GM19240 (cell line): ENCODE data around the gene ERC1.
"Not testable (repeated sequence)": the region's sequence is repeated elsewhere in the genome, so short reads cannot be mapped to it uniquely, and the experiment has no call there.

ENCODE experiments used
- DNase-seq: peaks from one replicate; pipeline ENCODE4 v3.0.0; 2011; ENCODE audit warnings: low spot score; ENCODE audit not compliant: insufficient read length

Gene ERC1

DNA sequence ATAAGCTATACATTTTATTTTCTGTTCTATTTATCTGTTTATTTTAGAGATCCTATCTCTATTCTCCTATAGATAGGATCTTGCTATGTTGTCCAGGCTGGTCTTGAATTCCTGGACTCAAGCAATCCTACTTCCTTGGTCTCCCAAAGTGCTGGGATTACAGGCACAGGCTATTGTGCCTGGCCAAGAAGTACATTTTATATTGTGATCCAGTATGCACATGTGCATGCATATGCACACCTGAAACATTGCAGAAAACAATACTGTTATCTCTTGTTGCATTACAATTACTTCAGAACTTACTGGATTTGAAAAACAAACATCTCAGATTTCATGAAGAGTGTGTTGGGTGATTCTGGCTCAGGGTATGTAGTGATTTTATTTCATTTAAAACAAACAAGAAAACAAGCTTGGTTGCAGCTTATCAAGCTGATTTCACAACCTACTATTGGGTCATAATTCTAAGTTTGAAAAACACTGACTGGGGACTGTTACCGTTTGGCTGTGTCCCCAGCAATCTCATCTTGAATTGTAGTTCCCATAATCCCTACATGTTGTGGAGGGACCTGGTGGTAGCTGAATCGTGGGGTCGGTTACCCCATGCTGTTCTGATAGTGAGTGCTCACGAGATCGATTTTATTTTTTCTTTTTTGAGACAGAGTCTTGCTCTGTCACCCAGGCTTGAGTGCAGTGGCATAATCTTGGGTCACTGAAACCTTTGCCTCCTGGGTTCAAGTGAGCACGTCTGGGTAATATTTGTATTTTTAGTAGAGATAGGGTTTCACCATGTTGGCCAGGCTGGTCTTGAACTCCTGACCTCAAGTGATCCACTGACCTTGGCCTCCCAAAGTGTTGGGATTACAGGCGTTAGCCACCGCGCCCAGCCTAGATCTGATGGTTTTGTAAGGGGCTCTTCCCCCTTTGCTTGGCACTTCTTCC is 31.3 kb downstream of the ERC1 start:
- DNase-seq, result no peak

DNA sequence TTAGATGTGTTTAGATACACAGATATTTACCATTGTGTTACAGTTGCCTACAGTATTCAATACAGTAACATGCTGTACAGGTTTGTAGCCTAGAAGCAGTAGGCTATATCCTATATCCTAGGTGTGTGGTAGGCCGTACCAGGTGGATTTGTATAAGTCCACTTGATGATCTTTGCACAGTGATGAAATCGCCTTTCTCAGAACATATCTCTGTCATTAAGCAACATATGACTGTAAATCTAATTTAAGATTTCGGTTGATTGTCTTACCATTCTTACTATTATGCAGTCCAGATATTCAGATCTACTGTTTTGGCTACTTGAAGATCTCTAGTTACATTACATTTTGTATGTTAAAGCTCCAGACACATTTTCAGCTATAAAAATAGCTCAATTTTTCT is 39.8 kb downstream of the ERC1 start:
- no peak for DNase-seq

- no peak for DNase-seq
Measured at GRCh38 chr12:1034243-1034642, 43.2 kb downstream of the ERC1 start.

DNA sequence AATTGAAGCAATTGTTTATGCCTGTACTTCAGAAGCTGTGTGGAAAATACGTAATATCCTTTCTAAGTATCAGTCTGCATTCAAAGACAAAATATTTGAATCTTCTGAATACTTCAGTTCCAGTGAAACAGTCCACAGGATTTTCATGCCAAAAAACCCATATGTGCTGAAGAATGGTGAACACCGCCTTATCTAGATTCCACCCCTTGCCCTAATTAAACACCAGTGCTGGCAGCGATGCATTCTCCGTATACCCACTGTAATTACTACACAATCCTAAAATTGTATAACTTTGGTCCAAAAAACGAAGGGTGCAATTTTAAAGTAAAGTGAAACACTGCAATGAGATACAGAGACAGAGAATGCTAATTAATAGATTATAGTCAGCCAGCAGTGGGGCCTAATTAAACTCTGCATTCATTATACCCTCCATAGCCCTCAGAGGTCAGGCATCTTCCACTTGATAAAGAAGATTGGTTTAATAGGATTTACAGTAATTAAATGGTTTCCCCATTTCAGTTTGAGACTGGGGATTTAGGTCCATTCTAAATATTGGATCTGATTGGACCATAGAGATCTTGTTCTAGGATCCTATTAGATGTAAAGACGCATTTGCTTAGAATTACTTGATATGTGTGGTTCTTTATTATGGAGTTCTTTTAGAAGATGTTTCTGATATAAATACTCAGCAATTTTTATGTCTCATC is 43.9 kb downstream of the ERC1 start:
- DNase-seq, result no peak

- DNase-seq, result no peak
Measured at GRCh38 chr12:1041478-1041877, 50.5 kb downstream of the ERC1 start.

- DNase-seq, result no peak
Measured at GRCh38 chr12:1044199-1044598, 53.2 kb downstream of the ERC1 start.

GRCh38 chr12:1044696-1045095 is 53.7 kb downstream of the ERC1 start:
- no peak for DNase-seq

GRCh38 chr12:1046727-1047126 is 55.7 kb downstream of the ERC1 start:
- no peak for DNase-seq

DNA sequence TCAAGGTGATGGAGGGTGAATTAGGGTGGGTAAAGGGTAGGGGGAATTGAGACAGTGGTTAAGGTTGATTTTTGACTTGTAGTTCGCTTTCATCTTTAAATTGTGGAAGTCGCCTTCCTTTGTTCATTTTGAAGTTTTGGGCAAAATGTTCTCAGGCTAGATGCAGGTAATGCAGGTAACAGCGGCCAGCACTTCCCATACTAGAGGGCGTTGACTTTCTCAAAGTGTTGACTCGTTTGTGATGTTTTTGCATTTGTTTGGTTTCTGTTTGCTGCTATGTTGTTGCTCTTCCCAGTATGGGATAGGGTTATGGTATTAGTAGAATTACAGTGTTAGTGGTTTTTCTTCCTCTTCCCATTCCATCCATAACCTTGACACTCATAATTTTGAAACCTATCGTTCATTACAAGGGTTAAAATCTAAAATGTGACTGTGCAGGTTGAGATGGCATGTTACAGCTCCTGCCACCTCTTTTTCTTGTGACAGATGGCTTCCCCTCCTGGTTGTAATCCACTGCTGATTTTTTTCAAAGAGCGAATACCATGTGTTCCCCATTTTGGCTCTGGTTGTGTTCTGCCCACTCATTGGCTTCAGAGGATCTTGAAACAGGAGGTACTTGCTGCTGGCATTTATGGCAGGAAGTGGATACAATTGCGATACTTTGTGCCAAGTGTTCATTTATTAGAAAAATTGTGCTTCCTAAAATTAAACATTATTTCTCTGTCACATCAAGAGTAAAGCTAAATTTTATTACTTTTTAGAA is 57.1 kb downstream of the ERC1 start:
- no peak for DNase-seq

GRCh38 chr12:1050059-1050707 is 59.2 kb downstream of the ERC1 start:
- DNase-seq, result no peak

GRCh38 chr12:1051672-1052071 is 60.6 kb downstream of the ERC1 start:
- not testable (repeated sequence) for DNase-seq

DNA sequence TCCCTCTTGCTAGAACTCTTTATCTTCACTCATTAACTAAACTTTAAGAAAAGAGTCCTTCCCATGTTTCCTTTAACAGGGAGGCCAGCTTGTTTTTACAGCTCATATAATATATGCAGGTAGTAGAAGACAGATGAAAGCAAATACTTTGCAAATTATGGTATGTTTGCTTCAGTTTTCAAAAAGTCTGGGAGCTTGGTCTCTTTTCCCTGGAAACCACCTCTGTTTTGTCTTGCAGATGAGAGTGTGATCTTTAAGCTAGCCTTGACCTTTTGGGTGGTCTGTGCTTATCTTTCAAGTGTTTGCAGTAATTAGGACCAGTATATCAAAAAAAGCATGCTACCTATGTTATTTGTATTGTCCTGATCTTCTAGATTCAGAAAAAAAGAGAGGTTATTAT is 62.7 kb downstream of the ERC1 start:
- no peak for DNase-seq

DNA sequence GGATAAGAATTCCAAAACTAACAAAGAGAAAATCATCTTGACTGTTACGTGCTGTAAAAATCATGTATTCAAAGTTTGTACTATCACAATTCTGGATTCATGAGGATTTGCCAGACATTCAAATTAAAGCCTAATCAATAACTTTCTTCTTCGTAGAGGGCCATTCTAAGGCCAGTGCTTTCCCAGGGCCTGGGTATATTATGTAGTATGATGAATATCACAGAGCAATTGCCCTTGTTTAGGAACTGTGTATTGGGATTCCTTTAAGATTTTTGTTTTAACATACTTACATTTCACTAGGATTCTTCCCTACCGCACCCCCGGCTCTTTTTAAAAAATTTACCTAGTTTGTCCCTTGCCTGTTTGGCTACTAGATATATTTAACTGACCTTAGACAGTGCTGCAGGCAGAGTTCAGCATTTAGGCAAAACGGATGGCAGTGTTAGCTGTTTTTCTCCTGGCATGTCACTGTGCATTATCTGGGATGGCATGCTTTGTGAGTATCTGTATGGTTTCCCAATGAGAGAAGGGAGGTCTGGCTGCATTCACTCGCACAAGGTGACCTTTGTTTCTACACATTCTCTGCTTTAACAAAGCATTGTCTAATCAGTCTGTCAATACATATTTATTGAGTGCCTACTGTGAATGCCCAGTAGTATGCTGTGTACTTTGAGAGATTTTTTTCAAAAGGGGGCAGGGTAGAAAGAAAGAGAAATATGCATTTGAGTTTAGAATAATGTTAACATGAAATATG is 63.3 kb downstream of the ERC1 start:
- no peak for DNase-seq

GRCh38 chr12:1056390-1056789 is 65.4 kb downstream of the ERC1 start:
- DNase-seq, result no peak

GRCh38 chr12:1058423-1058822 is 67.4 kb downstream of the ERC1 start:
- DNase-seq, result no peak

GRCh38 chr12:1059162-1059561 is 68.1 kb downstream of the ERC1 start:
- no peak for DNase-seq

DNA sequence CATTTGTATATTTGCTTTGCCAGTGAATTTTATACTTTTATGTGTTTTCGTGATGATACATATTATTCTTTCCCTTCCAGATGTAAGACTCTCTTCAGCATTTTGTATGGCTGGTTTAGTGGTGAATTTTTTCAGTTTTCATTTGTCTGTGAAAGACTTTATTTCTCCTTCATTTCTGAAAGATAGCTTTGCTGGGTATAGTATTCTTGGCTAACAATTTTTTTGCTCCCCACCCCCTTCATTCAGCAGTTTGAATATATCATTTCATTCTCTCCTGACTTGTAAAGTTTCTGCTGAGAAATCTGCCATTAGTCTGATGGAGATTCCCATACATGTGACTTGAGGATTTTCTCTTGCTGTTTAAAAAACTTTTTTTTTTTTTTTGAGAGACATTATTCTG is 72.8 kb downstream of the ERC1 start:
- DNase-seq, result no peak

- no peak for DNase-seq
Measured at GRCh38 chr12:1064317-1064716, 73.3 kb downstream of the ERC1 start.

DNA sequence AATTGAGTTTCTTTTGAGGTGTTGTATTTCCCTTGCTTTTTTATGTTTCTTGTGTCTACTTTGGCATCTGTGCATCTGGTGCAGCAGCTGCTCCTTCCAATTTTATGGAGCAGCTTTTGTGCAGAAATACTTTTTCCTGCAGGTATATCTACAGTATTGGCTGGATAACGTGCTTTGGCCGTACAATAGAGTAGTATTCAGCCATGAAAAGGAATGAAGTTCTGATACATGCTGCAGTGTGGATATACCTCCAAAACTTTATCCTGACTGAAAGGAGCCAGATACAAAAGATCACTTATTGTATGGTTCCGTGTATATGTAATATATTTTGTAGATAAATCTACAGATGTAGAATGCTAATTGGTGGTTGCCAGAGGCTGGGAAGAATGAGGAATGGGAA is 74.6 kb downstream of the ERC1 start:
- no peak for DNase-seq

- no peak for DNase-seq
Measured at GRCh38 chr12:1069846-1070245, 78.8 kb downstream of the ERC1 start.

- no peak for DNase-seq
Measured at GRCh38 chr12:1071182-1071581, 80.2 kb downstream of the ERC1 start.
